Measurements from ENCODE around the gene KCNAB3. TPM values are rescaled to one million over a fixed set of nuclear protein-coding genes. Genes with fewer than 3 reads are reported as not detected.

Gene KCNAB3
- polyA plus RNA-seq, 3 donors, result 11.7 TPM; not detected in 2

- Histone ChIP-seq H3K9me3 (replicated peaks in 1 of 2; ENCODE audit: control insufficient read depth in 1 of 2, insufficient read depth in 1 of 2, low read length in 2 of 2) (no peaks in the 10 kb centered on the region), H3K4me3 (replicated peaks in 1 of 3; ENCODE audit: low read depth in 2 of 3, low read length in 3 of 3) (no peak overlapping the region), H3K27ac (ENCODE audit: low read depth in 1 of 2, low read length in 2 of 2) (peak overlapping the region in 1 of 2 donors; percentile 18), H2AFZ (ENCODE audit: insufficient read depth, low read depth, low read length, poor library complexity, severe bottlenecking) (no peak overlapping the region), H4K20me1 (ENCODE audit: insufficient read depth, low read length) (no peaks in the 10 kb centered on the region), H3K27me3 (ENCODE audit: control insufficient read depth in 2 of 2, insufficient read depth in 2 of 2, low read length in 2 of 2) (no peaks in the 10 kb centered on the region), H3K79me2 (ENCODE audit: insufficient read depth, low read length) (peaks cover 14% of the 10 kb centered on the region), H3K4me2 (replicated peaks; ENCODE audit: extremely low read depth, low read length, poor library complexity, severe bottlenecking) (no peak overlapping the region), H3K36me3 (replicated peaks in 1 of 2; ENCODE audit: control insufficient read depth in 1 of 2, insufficient read depth in 2 of 2, low read length in 2 of 2) (peaks cover 68 to 93% of the 10 kb centered on the region in 2 donors), H3K9ac (ENCODE audit: insufficient read depth, low read length, poor library complexity, severe bottlenecking) (no peak overlapping the region), H3K4me1 (ENCODE audit: control insufficient read depth in 1 of 2, insufficient read depth in 2 of 2, low read length in 2 of 2) (peaks cover 2 to 5% of the 10 kb centered on the region in 2 donors)
- intact Hi-C loops (cut with micrococcal nuclease), result loop anchor here (2.0 to 5.0 kb wide), 5 partner anchors 34 to 160 kb away; no protein-coding TSS in a partner anchor
- no peaks in the 10 kb centered on the region for H3K9me3 Mint-ChIP-seq
- peaks cover 0 to 3% (median 2%) of the 10 kb centered on the region in 3 donors for H3K27me3 Mint-ChIP-seq (ENCODE audit: low read depth in 3 of 3)
- H3K36me3 Mint-ChIP-seq, result peaks cover 86 to 91% of the 10 kb centered on the region in 2 donors
- H3K4me1 Mint-ChIP-seq, result peaks cover 9% of the 10 kb centered on the region
- WGBS (ENCODE audit: insufficient coverage), result 97% methylated on average over 13 of the region's 13 CpGs
- TF ChIP-seq CTCF (IDR thresholded peaks at IDR 0.05), result no peak
- no peak overlapping the region for H3K4me3 Mint-ChIP-seq
- DNase-seq, result no peak
- H3K27ac Mint-ChIP-seq, result peak overlapping the region in 3 of 7 donors; percentile 16 to 59 (median 22)
Observed at GRCh38 chr17:7897090-7897489, 32.6 kb downstream of the KCNAB3 start.

GRCh38 chr17:7894866-7895265 lies 34.8 kb downstream of the KCNAB3 start:
- no peak overlapping the region for H3K9ac ChIP-seq (ENCODE audit: insufficient read depth, low read length, poor library complexity, severe bottlenecking)
- H3K27ac ChIP-seq (ENCODE audit: low read depth in 1 of 2, low read length in 2 of 2), result no peak overlapping the region
- peaks cover 83 to 89% of the 10 kb centered on the region in 2 donors for H3K36me3 Mint-ChIP-seq
- no peaks in the 10 kb centered on the region for H3K9me3 Mint-ChIP-seq
- no peak for TF ChIP-seq CTCF (IDR thresholded peaks at IDR 0.05)
- no peak for DNase-seq
- 100% methylated on average over 1 of the region's 8 CpGs for WGBS (ENCODE audit: insufficient coverage)
- H3K27me3 ChIP-seq (ENCODE audit: control insufficient read depth in 2 of 2, insufficient read depth in 2 of 2, low read length in 2 of 2), result no peaks in the 10 kb centered on the region
- peaks cover 15 to 18% of the 10 kb centered on the region in 2 donors for H3K4me1 ChIP-seq (ENCODE audit: control insufficient read depth in 1 of 2, insufficient read depth in 2 of 2, low read length in 2 of 2)
- intact Hi-C loops (cut with micrococcal nuclease), result loop anchor here (5.0 kb wide), 4 partner anchors 33 to 158 kb away; no protein-coding TSS in a partner anchor
- peak overlapping the region in 3 of 7 donors; percentile 28 to 72 (median 37) for H3K27ac Mint-ChIP-seq
- H3K4me2 ChIP-seq (replicated peaks; ENCODE audit: extremely low read depth, low read length, poor library complexity, severe bottlenecking), result no peak overlapping the region
- H3K36me3 ChIP-seq (replicated peaks in 1 of 2; ENCODE audit: control insufficient read depth in 1 of 2, insufficient read depth in 2 of 2, low read length in 2 of 2), result peaks cover 61 to 92% of the 10 kb centered on the region in 2 donors
- H2AFZ ChIP-seq (ENCODE audit: insufficient read depth, low read depth, low read length, poor library complexity, severe bottlenecking), result no peak overlapping the region
- peak overlapping the region in 1 of 2 donors; percentile 21 for H3K4me3 Mint-ChIP-seq
- H3K79me2 ChIP-seq (ENCODE audit: insufficient read depth, low read length), result peaks cover 34% of the 10 kb centered on the region
- H4K20me1 ChIP-seq (ENCODE audit: insufficient read depth, low read length), result no peaks in the 10 kb centered on the region
- peaks cover 15% of the 10 kb centered on the region for H3K4me1 Mint-ChIP-seq
- H3K27me3 Mint-ChIP-seq (ENCODE audit: low read depth in 3 of 3), result peaks cover 0 to 2% (median 1%) of the 10 kb centered on the region in 3 donors
- no peaks in the 10 kb centered on the region for H3K9me3 ChIP-seq (replicated peaks in 1 of 2; ENCODE audit: control insufficient read depth in 1 of 2, insufficient read depth in 1 of 2, low read length in 2 of 2)
- H3K4me3 ChIP-seq (replicated peaks in 1 of 3; ENCODE audit: low read depth in 2 of 3, low read length in 3 of 3), result no peak overlapping the region

Measured in CD14-positive monocyte (primary cell).